KG1 (cell line): ENCODE data around the gene FAM221B.
A peak's percentile ranks its signal among the peaks of the same experiment; 100 is the strongest.

Experiments used
- DNase-seq: peaks from one replicate; lab custom pipeline; 2025; lab: John Stamatoyannopoulos, UW

FAM221B gene

GRCh38 chr9:35845824-35846771 is 17.6 kb upstream of the FAM221B start:
- DNase-seq = no peak

GRCh38 chr9:35844628-35845270 is 16.2 kb upstream of the FAM221B start:
- DNase-seq = peak; percentile 83

GRCh38 chr9:35842795-35843194 is 14.3 kb upstream of the FAM221B start:
- DNase-seq = no peak

GRCh38 chr9:35842020-35842745 is 13.7 kb upstream of the FAM221B start:
- no peak for DNase-seq

- DNase-seq = no peak
Measured at GRCh38 chr9:35841645-35841900, 13.0 kb upstream of the FAM221B start.

GRCh38 chr9:35840881-35841644 is 12.5 kb upstream of the FAM221B start:
- DNase-seq = no peak

GRCh38 chr9:35839926-35840325 is 11.4 kb upstream of the FAM221B start:
- DNase-seq = no peak

GRCh38 chr9:35836595-35836994 is 8.1 kb upstream of the FAM221B start:
- no peak for DNase-seq

- DNase-seq = no peak
Measured at GRCh38 chr9:35835766-35836165, 7.2 kb upstream of the FAM221B start.

GRCh38 chr9:35835216-35835632 is 6.7 kb upstream of the FAM221B start:
- no peak for DNase-seq

GRCh38 chr9:35834260-35835215 is 6.0 kb upstream of the FAM221B start:
- no peak for DNase-seq

GRCh38 chr9:35832814-35833213 is 4.3 kb upstream of the FAM221B start:
- DNase-seq = no peak

GRCh38 chr9:35831040-35831439 is 2.5 kb upstream of the FAM221B start:
- no peak for DNase-seq

GRCh38 chr9:35829764-35830096 is 1.2 kb upstream of the FAM221B start:
- no peak for DNase-seq

- peak; percentile 71 for DNase-seq
Measured at GRCh38 chr9:35829084-35829763, 692 bp upstream of the FAM221B start, which contains the start of gene TMEM8B. Gene TMEM8B (plus strand): TSS chr9:35829228. CDS start chr9:35829448, 220 bp downstream.

- DNase-seq = no peak
Measured at GRCh38 chr9:35827486-35827885, 1.0 kb downstream of the FAM221B start.

- no peak for DNase-seq
Measured at GRCh38 chr9:35826071-35826701, 2.3 kb downstream of the FAM221B start.

- DNase-seq = no peak
Measured at GRCh38 chr9:35822926-35823325, 5.6 kb downstream of the FAM221B start.

GRCh38 chr9:35820076-35820475 is 8.5 kb downstream of the FAM221B start:
- no peak for DNase-seq

GRCh38 chr9:35818341-35818740 is 10.2 kb downstream of the FAM221B start:
- no peak for DNase-seq
